Measurements from ENCODE around the gene TSHZ1.

Gene TSHZ1

DNA sequence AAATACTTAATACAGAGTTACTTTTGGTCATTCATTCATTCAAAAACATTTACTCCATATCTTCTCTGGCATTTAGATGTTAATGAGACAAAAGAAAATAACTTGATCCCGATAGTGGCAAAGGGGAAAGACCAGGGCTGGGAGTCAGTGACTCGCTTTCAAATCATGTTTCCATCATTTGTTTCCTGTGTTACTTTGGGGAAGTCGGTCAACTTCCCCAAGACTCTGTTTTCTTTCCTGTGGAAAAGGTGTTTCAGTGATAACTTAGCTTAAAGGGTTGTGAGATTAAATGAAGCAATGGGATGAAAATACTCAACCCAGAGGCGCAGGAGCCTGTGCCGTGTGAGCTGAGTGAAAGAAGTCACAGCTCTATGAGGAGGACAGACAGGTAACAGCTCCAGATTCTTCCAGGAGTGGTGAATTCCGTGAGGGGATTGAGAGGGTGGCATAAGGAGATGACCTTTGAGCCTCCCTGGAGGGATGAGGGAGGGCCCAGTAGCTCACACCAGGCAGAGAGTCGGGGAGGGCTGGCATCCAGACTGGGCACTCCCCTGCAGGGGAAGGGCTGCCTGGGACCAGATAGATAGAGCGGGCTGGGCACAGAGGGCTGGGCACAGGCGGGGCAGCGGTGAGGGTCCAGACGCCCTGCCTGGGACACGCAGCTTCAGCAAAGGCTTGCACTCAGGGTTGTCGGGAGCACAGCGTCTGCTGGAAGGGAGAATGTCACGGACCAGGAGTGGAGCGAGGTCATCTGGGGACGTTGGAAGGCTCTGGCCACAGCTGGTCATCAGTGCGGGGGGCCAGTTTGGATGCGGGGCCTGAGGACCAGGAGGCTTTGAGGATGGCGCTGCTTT, 70.1 kb downstream of the TSHZ1 start:
- ChIA-PET POLR2A (ENCODE audit: low non-redundant PET) (no interaction called here), CTCF (no interaction called here)
- TF ChIP-seq, protein P1, sequence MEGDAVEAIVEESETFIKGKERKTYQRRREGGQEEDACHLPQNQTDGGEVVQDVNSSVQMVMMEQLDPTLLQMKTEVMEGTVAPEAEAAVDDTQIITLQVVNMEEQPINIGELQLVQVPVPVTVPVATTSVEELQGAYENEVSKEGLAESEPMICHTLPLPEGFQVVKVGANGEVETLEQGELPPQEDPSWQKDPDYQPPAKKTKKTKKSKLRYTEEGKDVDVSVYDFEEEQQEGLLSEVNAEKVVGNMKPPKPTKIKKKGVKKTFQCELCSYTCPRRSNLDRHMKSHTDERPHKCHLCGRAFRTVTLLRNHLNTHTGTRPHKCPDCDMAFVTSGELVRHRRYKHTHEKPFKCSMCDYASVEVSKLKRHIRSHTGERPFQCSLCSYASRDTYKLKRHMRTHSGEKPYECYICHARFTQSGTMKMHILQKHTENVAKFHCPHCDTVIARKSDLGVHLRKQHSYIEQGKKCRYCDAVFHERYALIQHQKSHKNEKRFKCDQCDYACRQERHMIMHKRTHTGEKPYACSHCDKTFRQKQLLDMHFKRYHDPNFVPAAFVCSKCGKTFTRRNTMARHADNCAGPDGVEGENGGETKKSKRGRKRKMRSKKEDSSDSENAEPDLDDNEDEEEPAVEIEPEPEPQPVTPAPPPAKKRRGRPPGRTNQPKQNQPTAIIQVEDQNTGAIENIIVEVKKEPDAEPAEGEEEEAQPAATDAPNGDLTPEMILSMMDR (conservative IDR thresholded peaks at IDR 0.05; ENCODE audit: low read depth), result no peak
- peak; percentile 13 for DNase-seq (ENCODE audit: low spot score)
- H3K27ac ChIP-seq, result no peak overlapping the region

DNA sequence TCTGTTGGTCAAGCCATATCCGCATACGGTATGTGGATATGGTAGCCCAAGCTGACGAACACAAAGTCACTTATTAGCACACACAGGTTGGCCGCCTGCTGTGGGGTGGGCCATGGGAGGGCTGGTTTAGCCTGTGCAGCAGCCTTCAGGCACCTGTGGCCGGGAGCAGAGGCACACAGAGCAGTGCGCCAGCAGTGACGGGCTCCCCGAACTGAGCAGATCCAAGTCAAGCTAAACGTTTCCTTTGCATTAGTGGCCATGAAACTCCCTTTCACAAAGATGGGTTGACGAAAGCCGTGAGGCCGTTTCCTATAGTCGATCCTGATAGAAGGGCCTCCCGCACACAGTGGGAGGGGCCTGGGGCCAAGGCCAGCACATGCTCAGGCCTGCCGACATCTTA, 72.1 kb downstream of the TSHZ1 start:
- ChIA-PET CTCF (no interaction called here), POLR2A (ENCODE audit: low non-redundant PET) (no interaction called here)
- no peak for DNase-seq (ENCODE audit: low spot score)
- H3K27ac ChIP-seq, result no peak overlapping the region
- TF ChIP-seq, protein P1 (conservative IDR thresholded peaks at IDR 0.05; ENCODE audit: low read depth), result no peak

DNA sequence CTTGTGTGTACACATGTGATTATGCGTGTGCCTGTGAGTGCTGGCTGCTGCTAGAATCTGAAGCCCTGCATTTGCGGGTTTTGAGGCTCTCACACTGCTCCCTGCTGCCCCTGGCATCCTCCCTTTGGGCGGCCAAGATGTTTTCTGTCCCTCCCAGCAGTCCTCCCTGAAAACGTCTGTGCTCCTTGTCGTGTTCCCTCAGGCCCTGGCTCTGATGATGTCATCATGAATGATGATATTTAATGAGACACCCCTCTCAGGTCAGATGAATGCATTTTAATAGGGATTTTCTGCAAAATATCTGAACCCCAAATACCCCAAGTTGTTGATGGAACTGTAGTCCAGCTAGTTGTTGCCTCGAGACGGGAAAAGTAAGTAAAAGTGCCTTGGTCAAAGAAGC, 73.1 kb downstream of the TSHZ1 start:
- no peak overlapping the region for H3K27ac ChIP-seq
- POLR2A ChIA-PET (ENCODE audit: low non-redundant PET), result no interaction called here
- DNase-seq (ENCODE audit: low spot score), result no peak
- CTCF ChIA-PET, result interaction anchor here (0.6 kb wide), 1 partner anchor 991 kb away, joined by 3 read pairs; no protein-coding TSS in a partner anchor
- TF ChIP-seq, protein P1 (conservative IDR thresholded peaks at IDR 0.05; ENCODE audit: low read depth), result no peak

DNA sequence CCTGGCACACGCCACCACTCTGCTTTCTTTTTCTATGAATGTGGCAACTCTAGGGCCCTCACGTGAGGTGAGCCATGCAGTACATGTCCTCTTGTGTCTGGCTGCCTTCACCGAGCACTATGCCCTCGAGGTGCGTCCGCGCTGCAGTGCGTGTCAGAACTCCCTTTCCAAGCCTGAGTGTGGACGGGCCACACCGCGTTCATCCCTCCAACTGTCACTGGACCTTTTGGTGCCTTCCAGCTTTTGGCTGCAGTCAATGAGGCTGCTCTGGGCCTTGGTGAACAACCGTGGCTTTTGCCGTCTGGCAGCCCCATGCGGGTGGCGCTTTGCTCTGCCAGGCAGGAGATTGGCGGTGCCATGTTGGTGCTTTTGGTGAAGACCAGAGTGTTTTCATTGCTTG, 74.0 kb downstream of the TSHZ1 start:
- DNase-seq (ENCODE audit: low spot score), result no peak
- H3K27ac ChIP-seq, result no peak overlapping the region
- CTCF ChIA-PET, result no interaction called here
- TF ChIP-seq, protein P1 (conservative IDR thresholded peaks at IDR 0.05; ENCODE audit: low read depth), result no peak
- POLR2A ChIA-PET (ENCODE audit: low non-redundant PET), result no interaction called here

DNA sequence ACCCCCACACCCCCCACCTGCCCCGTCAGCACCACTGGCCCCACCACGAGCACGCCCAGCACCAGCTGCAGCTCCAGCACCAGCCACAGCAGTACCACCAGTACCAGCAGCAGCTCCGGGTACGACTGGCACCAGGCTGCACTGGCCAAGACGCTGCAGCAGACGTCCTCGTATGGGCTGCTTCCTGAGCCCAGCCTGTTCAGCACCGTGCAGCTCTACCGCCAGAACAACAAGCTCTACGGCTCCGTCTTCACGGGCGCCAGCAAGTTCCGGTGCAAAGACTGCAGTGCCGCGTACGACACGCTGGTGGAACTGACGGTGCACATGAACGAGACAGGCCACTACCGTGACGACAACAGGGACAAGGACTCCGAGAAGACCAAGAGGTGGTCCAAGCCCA, 75.3 kb downstream of the TSHZ1 start:
- H3K27ac ChIP-seq, result no peak overlapping the region
- ChIA-PET CTCF (no interaction called here), POLR2A (ENCODE audit: low non-redundant PET) (no interaction called here)
- TF ChIP-seq, protein P1 (conservative IDR thresholded peaks at IDR 0.05; ENCODE audit: low read depth), result no peak
- DNase-seq (ENCODE audit: low spot score), result no peak

DNA sequence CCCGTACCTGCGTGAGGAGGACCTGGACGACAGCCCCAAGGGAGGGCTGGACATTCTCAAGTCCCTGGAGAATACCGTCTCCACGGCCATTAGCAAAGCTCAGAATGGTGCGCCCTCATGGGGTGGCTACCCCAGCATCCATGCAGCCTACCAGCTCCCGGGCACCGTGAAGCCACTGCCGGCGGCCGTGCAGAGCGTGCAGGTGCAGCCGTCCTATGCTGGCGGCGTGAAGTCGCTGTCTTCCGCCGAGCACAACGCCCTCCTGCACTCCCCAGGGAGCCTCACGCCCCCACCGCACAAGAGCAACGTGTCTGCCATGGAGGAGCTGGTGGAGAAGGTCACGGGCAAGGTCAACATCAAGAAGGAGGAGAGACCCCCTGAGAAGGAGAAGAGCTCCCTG, 76.4 kb downstream of the TSHZ1 start:
- POLR2A ChIA-PET (ENCODE audit: low non-redundant PET), result no interaction called here
- TF ChIP-seq, protein P1 (conservative IDR thresholded peaks at IDR 0.05; ENCODE audit: low read depth), result no peak
- no peak for DNase-seq (ENCODE audit: low spot score)
- CTCF ChIA-PET, result no interaction called here
- H3K27ac ChIP-seq, result no peak overlapping the region
